Hepatic stellate cell (primary cell): ENCODE measurements around the gene KIF3A.

ENCODE experiments used
- DNase-seq: peaks from one replicate; pipeline ENCODE4 v3.0.0; 2011; ENCODE audit warnings: low spot score

Gene KIF3A

DNA sequence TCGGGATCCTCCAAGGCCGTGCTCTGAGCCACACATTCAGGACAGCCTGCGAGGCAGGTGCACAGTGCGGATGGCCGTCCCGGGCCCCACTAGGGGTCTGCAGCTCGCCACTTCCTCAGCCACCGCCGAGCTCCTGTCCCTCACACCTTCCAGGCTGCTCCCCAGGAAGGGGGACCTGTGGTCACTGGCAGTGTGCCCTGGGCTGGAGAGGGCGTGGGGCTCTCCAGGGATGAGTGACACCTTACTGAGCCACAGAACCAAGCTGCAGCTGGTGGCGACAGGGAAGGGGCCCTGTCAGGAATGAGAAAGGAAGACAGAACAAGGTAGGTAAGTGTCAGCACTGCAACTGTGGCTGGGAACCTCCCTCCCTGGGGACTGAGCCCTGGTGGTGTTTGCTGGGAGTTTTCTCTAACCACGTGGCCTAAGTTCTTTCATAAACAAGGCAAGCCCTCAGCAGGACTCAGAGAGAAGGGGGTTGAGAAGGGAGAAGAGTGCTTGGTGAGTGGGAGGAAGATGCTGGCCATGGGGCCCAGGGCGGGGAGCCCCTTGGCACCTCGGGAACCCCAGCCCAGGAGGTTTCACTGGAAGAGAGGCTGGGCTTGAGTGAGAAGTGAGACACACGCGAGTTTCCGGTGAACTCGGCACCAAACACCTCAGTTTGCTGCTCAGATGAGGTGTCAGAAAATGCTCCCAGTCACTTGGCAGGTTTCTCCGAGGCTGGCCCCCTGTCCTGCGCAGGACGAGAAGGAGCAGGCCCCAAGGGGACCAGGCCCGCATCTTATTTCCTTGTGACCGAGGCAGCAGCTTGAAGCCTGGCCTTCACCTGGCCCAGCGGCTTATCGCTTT lies 74.2 kb downstream of the KIF3A start:
- DNase-seq, result peak; percentile 64

DNA sequence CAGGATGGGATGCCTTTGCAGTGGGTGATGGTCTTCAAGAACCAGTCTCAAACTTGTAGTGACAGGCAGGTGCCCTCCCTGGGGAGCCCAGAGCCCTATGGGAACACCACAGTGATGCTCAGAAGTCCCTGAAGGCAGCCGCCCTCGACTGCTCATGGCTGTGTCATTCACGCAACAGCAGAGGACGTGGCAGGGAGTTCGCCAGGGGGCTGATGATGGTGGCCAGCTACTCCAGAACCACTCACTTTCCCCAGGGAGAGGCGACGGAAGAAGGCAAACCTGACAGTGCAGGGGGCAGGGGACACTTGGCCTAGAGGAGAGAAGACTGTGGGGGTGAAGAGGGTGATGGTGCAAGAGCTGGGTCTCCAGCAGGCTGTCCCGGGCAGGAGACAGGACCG lies 75.3 kb downstream of the KIF3A start:
- DNase-seq, result no peak

DNA sequence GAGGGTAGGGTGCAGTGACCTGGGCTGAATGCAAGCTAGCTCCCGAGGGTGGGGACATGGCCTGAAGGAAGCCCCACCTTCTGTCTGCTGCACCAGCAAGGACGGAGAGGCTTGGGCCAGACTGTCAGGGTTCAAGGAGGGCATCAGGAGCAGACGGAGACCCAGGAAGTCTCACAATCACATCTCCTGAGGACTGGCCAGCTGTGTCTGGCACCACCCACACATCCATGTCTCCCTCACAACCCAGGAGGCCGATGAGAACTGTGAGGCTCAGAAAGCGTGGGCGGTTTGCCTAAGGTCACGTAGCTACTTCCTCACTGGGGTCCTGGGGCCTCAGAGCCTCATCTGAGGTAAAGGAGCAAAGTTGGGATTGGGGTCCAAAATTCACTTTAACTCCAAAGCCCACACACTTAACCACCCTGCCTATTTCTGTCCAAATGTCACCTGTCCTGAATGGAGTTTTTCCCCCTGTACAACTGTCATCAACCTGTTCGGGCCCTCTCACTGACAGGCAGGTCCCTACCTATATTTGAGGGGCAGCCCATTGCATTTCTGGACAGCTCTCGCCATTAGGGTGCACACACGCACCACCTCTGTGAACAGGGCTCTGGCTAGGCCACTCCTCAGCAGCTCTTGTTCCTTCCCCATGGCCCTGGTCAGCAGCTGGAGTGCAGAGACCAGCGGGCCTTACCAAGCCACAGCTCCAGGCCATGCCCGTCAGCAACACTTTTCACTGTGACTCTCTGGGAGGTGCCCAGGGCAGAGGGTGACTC lies 75.9 kb downstream of the KIF3A start:
- no peak for DNase-seq

DNA sequence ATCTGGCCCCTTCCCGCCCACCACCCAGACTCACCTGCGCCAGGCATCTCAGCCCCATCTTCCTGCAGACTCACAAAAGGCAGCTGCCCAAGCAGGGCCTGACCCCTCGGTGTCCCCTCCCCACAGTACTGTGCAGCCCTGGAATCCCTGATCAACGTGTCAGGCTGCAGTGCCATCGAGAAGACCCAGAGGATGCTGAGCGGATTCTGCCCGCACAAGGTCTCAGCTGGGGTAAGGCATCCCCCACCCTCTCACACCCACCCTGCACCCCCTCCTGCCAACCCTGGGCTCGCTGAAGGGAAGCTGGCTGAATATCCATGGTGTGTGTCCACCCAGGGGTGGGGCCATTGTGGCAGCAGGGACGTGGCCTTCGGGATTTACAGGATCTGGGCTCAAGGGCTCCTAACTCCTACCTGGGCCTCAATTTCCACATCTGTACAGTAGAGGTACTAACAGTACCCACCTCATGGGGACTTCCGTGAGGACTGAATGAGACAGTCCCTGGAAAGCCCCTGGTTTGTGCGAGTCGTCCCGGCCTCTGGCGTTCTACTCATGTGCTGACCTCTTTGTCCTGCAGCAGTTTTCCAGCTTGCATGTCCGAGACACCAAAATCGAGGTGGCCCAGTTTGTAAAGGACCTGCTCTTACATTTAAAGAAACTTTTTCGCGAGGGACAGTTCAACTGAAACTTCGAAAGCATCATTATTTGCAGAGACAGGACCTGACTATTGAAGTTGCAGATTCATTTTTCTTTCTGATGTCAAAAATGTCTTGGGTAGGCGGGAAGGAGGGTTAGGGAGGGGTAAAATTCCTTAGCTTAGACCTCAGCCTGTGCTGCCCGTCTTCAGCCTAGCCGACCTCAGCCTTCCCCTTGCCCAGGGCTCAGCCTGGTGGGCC lies 77.5 kb downstream of the KIF3A start:
- DNase-seq, result no peak

DNA sequence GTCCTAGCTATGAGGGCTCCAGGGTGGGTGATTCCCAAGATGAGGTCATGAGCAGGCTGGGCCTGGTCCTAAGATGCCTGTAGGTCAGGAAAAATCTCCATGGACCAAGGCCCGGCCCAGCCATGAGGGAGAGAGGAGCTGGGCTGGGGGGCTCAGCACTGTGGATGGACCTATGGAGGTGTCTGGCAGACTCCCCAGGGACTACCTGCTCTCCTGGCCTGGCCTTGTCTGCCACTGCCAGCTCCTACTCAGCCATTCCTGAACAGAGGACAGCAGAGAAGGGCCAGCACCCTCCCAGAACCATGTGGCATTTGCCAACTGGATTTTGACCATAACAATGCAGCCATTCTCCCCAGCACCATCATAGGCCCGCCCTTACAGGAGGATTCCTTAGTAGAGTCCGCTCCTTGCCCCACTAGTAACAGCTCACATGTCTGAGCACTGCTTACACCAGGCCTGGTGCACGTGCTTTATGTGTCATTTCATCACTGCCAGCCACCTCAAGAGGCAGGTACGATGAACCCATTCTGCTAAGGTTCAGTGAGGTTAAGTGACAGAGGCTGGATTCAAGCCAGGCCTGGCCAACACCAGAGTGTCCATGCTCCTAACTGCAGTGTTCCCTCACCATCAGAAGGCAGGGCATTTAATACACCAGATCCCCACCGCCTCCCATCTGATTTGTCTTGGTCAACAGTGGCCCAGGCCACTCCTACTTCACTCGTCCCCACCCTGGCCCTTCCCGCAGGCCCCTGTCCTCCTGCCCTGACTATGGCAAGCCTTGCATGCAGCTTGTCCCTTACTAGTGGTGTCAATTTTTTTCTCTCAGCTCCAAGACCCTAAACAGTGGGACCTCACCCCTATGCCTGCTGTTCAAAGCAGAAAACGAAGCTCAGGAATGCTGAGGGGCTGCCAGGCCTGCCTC lies 78.7 kb downstream of the KIF3A start:
- no peak for DNase-seq

DNA sequence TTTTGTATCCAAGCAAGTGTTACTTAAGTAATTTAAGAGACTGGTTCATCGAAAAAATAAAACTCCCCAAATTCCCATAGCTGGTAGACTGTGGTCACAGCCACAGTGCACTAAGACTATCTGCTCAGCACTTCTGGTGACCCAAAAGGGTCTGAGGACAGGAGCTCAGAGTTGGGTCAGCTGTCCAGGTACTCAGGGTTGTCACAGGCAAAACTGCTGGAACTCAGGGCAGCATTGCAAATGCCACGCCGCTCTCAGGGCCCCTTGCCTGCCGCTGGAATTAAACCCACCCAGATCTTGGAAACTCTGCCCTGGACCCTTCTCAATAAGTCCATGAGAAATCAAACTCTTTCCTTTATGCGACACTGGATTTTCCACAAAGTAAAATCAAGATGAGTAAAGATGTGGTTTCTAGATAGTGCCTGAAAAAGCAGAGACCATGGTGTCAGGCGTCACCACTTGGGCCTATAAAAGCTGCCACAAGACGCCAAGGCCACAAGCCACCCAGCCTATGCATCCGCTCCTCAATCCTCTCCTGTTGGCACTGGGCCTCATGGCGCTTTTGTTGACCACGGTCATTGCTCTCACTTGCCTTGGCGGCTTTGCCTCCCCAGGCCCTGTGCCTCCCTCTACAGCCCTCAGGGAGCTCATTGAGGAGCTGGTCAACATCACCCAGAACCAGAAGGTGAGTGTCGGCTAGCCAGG lies 79.5 kb downstream of the KIF3A start, which contains the start of gene IL13:
TSS of gene IL13 (plus strand) at position 498 of the 705 bp plus-strand sequence. CDS start at position 512, 14 bp downstream.
- no peak for DNase-seq

DNA sequence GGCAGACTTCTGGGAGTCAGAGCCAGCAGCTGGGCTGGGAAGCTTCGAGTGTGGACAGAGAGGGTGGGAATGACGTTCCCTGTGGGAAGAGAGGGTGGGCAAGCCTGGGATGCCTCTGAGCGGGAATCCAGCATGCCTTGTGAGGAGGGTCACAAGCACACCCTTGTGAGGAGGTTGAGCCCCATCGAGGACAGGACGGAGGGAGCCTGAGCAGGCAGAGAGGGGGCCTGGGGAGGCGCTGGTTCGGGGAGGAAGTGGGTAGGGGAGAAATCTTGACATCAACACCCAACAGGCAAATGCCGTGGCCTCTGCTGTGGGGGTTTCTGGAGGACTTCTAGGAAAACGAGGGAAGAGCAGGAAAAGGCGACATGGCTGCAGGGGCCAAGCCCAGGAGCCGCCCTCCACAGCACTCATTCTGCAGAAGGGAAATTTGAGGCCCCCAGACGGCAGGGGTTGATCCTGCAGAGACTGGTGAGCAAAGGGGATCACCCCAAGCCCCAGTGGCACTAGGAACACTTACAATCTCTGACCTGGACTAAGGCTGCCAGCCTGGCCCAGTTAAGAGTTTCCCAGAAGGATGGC lies 80.5 kb downstream of the KIF3A start:
- DNase-seq, result no peak

DNA sequence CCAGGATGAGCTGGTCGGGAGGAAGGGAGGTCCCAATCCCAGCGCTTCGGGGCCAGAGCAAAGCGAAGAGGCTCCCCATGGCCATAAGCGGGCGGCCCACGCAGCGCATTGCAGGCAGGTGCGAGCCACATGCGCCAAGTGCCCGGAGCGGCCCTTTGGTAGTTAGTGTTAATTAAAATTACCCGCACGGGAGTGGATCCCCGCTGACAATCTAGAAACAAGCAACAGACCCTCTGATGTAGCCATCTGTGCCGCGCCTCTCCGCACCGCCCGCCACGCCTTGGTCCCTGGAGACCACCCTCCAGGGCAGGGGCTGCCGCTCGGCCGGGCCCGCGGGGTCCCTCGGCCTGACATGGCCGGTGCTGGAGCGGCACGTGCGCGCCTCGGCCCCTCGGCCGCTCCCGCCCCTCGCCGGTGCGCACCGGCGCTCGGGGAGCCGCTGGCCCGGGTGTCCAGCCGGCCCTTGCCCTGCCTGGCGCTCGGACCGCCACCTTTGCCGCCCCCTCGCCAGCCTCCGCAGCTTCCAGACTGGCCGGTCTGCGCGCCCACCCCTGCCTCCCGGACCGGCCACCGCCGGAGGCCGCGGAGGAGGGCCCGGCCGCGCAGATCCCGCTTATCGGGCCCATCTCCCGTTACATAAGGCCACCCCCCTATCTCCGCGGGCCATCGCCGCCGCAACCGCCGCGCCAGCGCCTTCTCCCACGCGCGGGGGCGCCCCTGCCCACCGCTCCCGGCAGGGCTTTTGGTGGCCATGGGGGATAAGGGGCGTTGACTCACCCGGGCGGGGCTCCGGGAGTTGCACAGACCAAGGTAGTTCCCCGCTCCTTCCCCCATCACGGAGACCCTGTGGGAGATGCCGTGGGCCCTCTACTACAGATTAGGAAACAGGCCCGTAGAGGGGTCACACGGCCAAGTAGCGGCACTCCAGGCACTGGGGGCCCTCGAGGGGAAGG lies 81.2 kb downstream of the KIF3A start:
- DNase-seq, result peak; percentile 48

DNA sequence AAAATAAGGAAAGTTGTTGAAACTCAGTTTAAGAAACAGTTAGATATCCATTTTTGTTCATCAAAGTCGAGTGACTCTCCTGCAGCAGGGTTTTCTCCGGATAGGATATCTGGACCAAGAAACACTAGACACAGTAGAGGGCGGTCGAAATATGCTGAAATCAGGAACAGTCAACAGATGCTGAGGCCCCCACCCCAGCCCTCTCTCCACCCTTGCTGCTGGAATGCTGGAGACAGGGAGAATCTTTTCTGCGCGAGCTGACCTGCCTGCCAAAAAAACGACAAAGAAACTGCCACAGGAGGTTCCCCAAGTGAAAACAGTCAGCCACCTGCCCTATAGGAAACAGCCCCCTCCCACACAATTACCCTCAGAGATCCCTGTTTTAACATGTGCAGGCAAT lies 83.6 kb downstream of the KIF3A start:
- DNase-seq, result no peak

DNA sequence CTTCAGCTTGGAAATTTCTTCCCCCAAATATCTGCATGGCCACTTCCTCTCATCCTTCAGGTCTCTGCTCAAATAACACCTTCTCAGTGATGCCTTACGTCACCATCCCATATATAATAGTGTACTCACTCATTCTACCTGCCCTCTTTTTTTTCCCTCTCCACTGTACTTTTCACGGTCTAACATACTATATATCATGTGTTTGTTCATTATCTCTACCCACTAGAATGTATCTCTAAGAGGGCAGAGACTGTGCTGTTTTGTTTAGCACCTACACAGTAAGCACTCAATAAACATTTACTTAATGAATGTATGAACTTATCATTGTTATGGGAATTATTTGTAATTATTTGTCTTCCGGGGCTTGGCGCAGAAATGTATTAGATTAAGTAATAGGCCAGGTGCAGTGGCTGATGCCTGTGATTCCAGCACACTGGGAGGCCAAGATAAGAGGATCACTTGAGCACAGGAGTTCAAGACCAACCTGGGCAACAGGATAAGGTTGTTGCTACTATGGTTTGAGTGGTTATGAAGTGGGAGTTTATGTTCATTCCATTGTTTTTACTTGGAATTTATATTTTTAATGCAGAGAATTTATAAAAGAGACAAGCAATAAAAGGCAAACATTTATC lies 85.4 kb downstream of the KIF3A start:
- DNase-seq, result no peak

DNA sequence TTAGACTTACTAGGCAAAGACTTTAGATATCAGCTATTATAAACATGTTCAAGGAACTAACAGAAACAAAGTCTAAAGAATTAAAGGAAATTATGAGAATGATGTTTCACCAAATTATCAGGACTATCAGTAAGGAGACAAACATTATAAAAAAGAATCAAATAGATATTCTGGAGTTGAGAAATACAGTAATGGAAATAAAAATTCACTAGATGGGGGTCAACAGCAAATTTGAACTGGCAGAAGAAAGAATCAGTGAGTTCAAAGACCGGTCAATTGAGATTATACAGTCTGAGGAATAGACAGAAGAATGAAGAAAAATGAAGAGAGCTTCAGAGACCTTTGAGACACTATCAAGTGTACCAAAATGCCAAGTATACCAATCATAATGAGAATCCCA lies 89.0 kb downstream of the KIF3A start:
- DNase-seq, result no peak

DNA sequence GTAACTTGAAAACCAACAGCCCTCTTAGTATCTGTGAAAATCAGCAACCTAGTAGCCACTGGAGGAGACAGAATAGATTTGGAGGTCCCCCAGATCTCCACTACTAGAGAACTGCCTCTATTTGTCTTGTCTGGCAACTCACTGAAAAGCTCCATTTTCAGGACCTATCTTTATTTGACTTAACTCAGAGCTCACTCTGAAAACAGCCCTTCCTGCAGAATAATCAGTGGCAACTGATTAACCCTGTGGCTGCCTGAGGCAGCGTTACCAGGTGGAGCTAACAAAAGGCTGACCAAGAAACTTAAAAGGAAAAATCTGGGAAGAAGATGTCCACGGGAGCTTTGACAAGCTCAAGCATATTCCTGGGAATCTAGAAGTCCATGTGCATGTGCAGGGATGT lies 89.9 kb downstream of the KIF3A start:
- no peak for DNase-seq

DNA sequence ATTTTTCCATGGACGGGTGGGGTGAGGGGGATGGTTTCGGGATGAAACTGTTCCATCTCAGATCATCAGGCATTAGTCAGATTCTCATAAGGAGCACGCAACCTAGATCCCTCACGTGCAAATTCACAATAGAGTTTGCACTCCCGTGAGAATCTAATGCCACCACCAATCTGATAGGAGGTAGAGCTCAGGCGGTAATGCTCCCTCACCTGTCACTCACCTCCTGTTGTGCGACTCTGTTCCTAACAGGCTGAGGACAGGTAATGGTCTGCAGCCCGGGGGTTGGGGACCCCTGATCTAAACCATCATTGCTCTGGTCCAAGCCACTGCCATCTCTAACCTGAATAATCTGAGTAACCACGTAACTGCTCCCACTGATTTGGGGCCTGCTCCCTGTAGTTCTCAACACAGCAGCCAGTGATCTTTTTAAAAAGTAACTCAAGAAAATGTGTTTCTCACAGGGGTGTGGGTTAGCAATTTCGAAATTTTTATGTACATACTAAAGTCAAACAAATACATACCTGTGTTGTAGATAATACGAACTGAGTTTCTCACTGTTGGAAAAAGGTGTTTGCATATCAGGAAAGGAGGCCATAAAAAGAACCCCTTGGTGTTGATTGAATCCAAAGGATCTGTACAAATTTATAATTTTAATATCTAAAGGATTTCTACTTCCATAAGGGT lies 90.6 kb downstream of the KIF3A start:
- no peak for DNase-seq

DNA sequence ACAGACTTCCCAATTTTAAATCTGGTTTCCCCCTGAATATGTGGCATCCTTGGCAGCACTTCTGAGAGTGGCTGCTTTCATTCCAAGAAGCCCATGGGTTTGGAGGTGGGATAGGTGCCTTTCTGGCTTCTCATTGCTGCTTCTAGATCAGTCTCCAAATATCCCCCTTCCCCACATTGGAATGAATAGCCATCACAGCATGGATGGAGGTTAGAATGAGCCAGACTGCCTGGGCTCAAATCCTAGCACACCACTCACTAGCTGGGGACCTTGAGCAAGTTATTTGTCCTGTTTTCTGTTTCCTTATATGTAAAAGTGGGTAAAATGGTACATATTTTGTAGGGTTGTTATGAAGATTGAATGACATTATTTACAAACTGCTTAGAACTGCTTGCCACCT lies 93.2 kb downstream of the KIF3A start:
- DNase-seq, result no peak
